NB4 (cell line): ENCODE measurements around the gene MAU2.

Experiments
- DNase-seq: peaks from one replicate; pipeline ENCODE4 v3.0.0; 2010; ENCODE audit warnings: low read depth
- H3K4me3 ChIP-seq: one replicate; pipeline ENCODE4 v1.5.1; 2011; ENCODE audit warnings: mild to moderate bottlenecking, low read depth, low read length, moderate library complexity
- MYC ChIP-seq: IDR thresholded peaks from 2 replicates; pipeline ENCODE4 v1.6.1; 2011; ENCODE audit warnings: low read depth, low read length
- POLR2A ChIP-seq: IDR thresholded peaks from 2 replicates; pipeline ENCODE4 v1.6.1; 2011; ENCODE audit warnings: mild to moderate bottlenecking; ENCODE audit not compliant: insufficient read length; ENCODE audit errors: extremely low read depth
- TF ChIP-seq, protein P1 (sequence below): IDR thresholded peaks from one replicate; pipeline ENCODE4 v1.5.1; 2012; ENCODE audit warnings: low read depth, low read length
- TF ChIP-seq, protein P2 (sequence below): IDR thresholded peaks from 2 replicates; pipeline ENCODE4 v1.6.1; 2011; ENCODE audit warnings: low read depth, low read length

The MAU2 gene

DNA sequence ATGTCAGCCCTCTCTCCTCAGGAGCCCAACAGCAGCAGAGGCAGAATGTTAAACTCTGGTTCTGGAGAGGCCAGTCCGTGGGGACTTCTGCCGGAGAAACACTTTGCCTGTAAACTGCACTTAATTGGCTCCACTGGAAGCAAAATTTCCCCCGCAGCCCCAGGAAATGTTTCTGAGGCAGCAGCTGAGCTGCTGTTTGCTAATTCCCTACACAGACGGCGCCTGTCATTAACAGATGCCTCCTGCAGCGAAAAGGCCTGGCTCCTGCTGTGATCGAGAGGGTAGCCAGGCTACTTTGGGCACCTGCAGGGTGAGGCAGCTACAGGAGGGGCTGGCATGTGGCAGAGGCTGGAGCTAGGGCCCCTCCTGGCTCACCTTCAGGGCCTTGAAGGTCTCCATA lies 42.3 kb upstream of the MAU2 start:
- TF ChIP-seq, protein P1, sequence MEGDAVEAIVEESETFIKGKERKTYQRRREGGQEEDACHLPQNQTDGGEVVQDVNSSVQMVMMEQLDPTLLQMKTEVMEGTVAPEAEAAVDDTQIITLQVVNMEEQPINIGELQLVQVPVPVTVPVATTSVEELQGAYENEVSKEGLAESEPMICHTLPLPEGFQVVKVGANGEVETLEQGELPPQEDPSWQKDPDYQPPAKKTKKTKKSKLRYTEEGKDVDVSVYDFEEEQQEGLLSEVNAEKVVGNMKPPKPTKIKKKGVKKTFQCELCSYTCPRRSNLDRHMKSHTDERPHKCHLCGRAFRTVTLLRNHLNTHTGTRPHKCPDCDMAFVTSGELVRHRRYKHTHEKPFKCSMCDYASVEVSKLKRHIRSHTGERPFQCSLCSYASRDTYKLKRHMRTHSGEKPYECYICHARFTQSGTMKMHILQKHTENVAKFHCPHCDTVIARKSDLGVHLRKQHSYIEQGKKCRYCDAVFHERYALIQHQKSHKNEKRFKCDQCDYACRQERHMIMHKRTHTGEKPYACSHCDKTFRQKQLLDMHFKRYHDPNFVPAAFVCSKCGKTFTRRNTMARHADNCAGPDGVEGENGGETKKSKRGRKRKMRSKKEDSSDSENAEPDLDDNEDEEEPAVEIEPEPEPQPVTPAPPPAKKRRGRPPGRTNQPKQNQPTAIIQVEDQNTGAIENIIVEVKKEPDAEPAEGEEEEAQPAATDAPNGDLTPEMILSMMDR: no peak
- TF ChIP-seq, protein P2, sequence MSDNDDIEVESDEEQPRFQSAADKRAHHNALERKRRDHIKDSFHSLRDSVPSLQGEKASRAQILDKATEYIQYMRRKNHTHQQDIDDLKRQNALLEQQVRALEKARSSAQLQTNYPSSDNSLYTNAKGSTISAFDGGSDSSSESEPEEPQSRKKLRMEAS: no peak
- TF ChIP-seq POLR2A (no peak), MYC (no peak)
- no peak overlapping the region for H3K4me3 ChIP-seq
- no peak for DNase-seq

DNA sequence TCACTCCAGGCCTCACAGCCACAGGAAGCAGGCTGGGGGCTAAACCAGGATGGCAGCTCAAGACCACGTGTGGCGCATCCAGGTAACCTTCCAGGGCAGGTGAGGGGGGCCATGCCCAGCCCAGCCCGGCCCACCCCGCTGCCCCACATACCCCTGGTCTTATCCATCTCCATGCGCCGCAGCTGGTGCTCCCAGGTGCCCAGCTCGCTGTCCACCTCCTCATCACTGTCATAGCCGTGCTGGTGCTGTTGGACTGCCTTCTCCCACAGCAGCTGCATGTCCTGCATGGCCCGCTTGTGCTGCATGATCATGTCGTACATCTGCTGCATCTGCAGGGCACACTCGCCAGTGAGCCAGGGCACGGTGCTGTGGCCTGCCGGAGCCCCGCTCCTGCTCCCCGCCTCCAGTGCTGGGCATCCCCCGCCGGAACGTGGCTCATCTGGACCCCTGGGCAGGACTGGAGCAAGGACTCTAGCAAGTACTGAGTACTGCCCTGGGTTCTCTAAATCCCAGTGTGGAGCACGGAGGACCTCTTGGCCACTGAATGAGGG lies 41.5 kb upstream of the MAU2 start:
- no peak for DNase-seq
- TF ChIP-seq, protein P2: no peak
- TF ChIP-seq, protein P1: no peak
- TF ChIP-seq MYC: no peak
- TF ChIP-seq POLR2A: no peak
- H3K4me3 ChIP-seq: no peak overlapping the region

DNA sequence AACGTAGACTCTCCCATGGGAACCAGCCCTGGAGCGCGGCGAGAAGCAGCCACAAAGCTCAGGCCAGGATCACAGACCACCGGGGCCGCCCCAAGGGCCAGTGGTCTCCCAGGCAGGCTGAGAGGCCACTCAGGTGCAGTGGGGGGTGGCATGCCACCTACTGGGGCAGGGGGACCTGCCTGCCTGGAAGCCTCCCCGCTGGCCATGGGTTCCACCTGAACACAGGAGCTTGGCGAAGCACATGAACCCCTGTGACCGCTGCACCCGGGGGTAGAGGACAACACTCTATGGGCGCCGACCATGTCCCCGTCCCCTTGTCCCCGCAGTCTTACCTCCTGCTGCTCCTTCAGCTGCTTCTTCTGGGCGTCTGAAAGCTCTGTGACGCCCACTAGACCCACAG lies 40.8 kb upstream of the MAU2 start:
- no peak for TF ChIP-seq POLR2A
- no peak for TF ChIP-seq MYC
- TF ChIP-seq, protein P2: no peak
- TF ChIP-seq, protein P1: no peak
- no peak overlapping the region for H3K4me3 ChIP-seq

DNA sequence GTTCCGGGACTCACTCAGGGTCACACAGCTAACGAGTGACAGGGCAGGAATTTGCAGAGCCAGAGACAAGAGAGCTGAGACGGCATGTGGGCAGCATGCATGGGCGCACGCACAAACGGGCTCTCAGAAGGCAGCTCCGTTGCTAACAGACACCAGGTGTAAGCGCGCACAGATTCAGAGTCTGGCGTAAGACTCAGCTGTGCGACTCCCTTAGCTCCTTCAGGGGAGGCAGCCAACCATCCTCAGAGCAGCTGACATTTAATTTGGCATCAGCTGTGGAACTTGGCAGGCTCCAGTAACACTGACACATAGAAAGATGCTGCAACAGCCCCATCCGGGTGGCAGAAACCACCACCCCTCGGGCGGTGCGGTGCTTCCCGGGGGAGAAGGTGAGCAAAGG lies 40.1 kb upstream of the MAU2 start:
- no peak for TF ChIP-seq MYC
- TF ChIP-seq, protein P2: no peak
- TF ChIP-seq, protein P1: no peak
- TF ChIP-seq POLR2A: no peak
- DNase-seq: no peak

More for the DNA sequence above, 40.8 kb upstream of the MAU2 start:
- DNase-seq: no peak

DNA sequence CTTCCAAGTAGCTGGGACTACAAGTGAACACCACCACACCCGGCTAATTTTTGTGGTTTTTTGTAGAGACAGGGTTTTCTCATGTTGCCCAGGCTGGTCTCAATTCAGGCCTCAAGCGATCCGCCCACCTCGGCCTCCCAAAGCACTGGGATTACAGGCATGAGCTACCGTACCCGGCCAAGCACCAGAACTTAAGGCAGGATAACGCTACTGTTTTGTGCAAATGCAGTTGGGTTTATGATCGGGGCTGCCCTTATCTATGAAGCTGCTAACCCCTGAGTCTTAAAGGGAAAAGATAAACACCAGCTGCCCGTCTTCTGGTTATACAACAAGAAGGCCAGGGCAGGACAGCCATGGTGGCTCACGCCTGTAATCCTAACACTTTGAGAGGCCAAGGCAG lies 34.9 kb upstream of the MAU2 start:
- TF ChIP-seq, protein P1: no peak
- TF ChIP-seq, protein P2: no peak
- TF ChIP-seq POLR2A (no peak), MYC (no peak)
- H3K4me3 ChIP-seq: no peak overlapping the region
- DNase-seq: no peak

More for the DNA sequence above, 40.1 kb upstream of the MAU2 start:
- H3K4me3 ChIP-seq: no peak overlapping the region
